ENCODE results near the gene SERPINA6. TPM values are rescaled to one million over a fixed set of nuclear protein-coding genes. Genes with fewer than 3 reads are reported as not detected.
"Not testable (repeated sequence)": the region's sequence is repeated elsewhere in the genome, so short reads cannot be mapped to it uniquely, and the experiment has no call there.

Gene SERPINA6
- 0.07 TPM in 1 of 2 replicates, not detected in the other for total RNA-seq

- H3K27me3 ChIP-seq (ENCODE audit: control insufficient read depth, insufficient read depth, low read length) = no peaks in the 10 kb centered on the region
- peak; percentile 75 for DNase-seq (ENCODE audit: low read depth)
- TF ChIP-seq, protein P1, sequence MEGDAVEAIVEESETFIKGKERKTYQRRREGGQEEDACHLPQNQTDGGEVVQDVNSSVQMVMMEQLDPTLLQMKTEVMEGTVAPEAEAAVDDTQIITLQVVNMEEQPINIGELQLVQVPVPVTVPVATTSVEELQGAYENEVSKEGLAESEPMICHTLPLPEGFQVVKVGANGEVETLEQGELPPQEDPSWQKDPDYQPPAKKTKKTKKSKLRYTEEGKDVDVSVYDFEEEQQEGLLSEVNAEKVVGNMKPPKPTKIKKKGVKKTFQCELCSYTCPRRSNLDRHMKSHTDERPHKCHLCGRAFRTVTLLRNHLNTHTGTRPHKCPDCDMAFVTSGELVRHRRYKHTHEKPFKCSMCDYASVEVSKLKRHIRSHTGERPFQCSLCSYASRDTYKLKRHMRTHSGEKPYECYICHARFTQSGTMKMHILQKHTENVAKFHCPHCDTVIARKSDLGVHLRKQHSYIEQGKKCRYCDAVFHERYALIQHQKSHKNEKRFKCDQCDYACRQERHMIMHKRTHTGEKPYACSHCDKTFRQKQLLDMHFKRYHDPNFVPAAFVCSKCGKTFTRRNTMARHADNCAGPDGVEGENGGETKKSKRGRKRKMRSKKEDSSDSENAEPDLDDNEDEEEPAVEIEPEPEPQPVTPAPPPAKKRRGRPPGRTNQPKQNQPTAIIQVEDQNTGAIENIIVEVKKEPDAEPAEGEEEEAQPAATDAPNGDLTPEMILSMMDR (IDR thresholded peaks at IDR 0.05; ENCODE audit: insufficient read depth, low read length, poor library complexity, severe bottlenecking) = no peak
- H3K36me3 ChIP-seq (ENCODE audit: control insufficient read depth, insufficient read depth, low read length) = no peaks in the 10 kb centered on the region
- H3K4me3 ChIP-seq (ENCODE audit: low read depth, low read length) = no peak within 1 kb of the TSS
Observed at GRCh38 chr14:94322648-94323570, at the start of gene SERPINA6. Gene SERPINA6, minus strand, starts transcription at chr14:94323336. Its CDS starts 8,688 bp downstream, at chr14:94314648.

GRCh38 chr14:94372021-94372605, 49.0 kb upstream of the SERPINA6 start:
- no peak for DNase-seq (ENCODE audit: low read depth)
- TF ChIP-seq, protein P1 (IDR thresholded peaks at IDR 0.05; ENCODE audit: insufficient read depth, low read length, poor library complexity, severe bottlenecking) = no peak
- Histone ChIP-seq H3K36me3 (ENCODE audit: control insufficient read depth, insufficient read depth, low read length) (no peaks in the 10 kb centered on the region), H3K27me3 (ENCODE audit: control insufficient read depth, insufficient read depth, low read length) (no peaks in the 10 kb centered on the region), H3K4me3 (ENCODE audit: low read depth, low read length) (no peak overlapping the region)

DNA sequence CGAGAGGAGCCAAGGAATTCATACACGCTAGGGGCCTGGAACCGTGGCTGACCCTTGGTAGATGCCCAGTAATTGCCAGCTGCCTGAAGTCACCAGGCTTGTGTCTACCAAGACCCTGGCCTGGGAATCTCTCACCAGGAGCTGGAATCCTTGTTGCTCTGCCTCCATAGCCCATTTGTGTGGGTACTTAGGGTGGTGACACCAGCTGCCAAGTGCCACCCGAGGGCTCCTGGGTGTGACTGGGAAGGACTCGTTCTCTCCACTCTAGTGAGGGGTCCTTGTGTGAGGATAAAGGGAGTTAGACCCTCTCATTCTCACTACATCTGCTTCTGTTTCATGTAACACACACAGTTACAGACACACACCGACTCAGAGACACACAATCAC, 47.4 kb upstream of the SERPINA6 start:
- Histone ChIP-seq H3K27me3 (ENCODE audit: control insufficient read depth, insufficient read depth, low read length) (no peaks in the 10 kb centered on the region), H3K4me3 (ENCODE audit: low read depth, low read length) (no peak overlapping the region), H3K36me3 (ENCODE audit: control insufficient read depth, insufficient read depth, low read length) (no peaks in the 10 kb centered on the region)
- TF ChIP-seq, protein P1 (IDR thresholded peaks at IDR 0.05; ENCODE audit: insufficient read depth, low read length, poor library complexity, severe bottlenecking) = no peak
- DNase-seq (ENCODE audit: low read depth) = no peak

- not testable (repeated sequence) for H3K27me3 ChIP-seq (ENCODE audit: control insufficient read depth, insufficient read depth, low read length); H3K36me3 ChIP-seq (ENCODE audit: control insufficient read depth, insufficient read depth, low read length); DNase-seq (ENCODE audit: low read depth); H3K4me3 ChIP-seq (ENCODE audit: low read depth, low read length)
Observed at GRCh38 chr14:94369766-94370523, 46.8 kb upstream of the SERPINA6 start.

DNA sequence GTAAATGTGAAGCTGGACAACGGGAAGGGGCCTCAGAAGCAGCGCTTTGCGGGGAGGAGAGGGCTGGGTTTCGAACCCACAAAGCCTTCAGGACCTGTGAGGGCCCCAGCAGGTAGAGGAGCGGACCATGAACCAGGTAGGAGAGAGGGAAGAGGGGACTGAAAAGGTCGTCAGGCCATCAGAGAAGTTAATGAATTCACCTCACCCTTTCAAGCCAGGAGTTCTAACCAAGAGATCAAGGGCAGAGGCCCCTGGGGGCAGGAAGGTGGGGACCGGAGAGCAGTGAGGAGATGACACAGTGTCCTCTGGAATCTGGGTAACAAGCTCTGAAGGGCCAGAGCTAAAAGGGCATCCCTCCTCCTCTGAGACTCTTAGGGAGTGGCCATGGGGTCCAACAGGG, 45.8 kb upstream of the SERPINA6 start:
- no peak overlapping the region for H3K4me3 ChIP-seq (ENCODE audit: low read depth, low read length)
- no peaks in the 10 kb centered on the region for H3K36me3 ChIP-seq (ENCODE audit: control insufficient read depth, insufficient read depth, low read length)
- TF ChIP-seq, protein P1 (IDR thresholded peaks at IDR 0.05; ENCODE audit: insufficient read depth, low read length, poor library complexity, severe bottlenecking) = no peak
- H3K27me3 ChIP-seq (ENCODE audit: control insufficient read depth, insufficient read depth, low read length) = no peaks in the 10 kb centered on the region
- DNase-seq (ENCODE audit: low read depth) = no peak

DNA sequence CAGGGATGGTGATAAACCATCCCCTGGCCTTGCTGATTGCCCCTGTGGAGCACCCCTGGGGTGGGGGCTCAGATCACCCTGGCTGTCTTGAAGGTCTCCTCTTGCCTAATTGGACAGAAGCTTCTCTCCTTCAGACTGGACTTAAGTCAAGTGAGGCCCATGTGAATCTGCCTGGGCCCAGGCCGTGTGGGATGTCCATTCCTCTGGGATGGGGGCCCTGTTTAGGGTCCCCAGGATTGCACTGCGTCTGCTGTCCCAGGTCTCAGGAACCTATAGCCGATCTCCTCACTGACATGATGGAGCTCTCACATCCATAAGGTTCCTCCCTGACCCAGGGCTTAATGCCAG, 45.1 kb upstream of the SERPINA6 start:
- Histone ChIP-seq H3K36me3 (ENCODE audit: control insufficient read depth, insufficient read depth, low read length) (no peaks in the 10 kb centered on the region), H3K4me3 (ENCODE audit: low read depth, low read length) (no peak overlapping the region), H3K27me3 (ENCODE audit: control insufficient read depth, insufficient read depth, low read length) (no peaks in the 10 kb centered on the region)
- DNase-seq (ENCODE audit: low read depth) = no peak
- TF ChIP-seq, protein P1 (IDR thresholded peaks at IDR 0.05; ENCODE audit: insufficient read depth, low read length, poor library complexity, severe bottlenecking) = no peak

Measured in kidney epithelial cell (primary cell).